SU-DHL-6 (cell line): Measurements from ENCODE around the gene VAPA.

Experiments
- CTCF ChIP-seq: fragments of 200-600 bp; sonication (generic); IDR thresholded peaks from one replicate; pipeline ENCODE4 v1.5.1; 2017; ENCODE audit warnings: antibody characterized with exemption, mild to moderate bottlenecking, low read length, moderate library complexity; ENCODE audit not compliant: insufficient read depth, poor library complexity, severe bottlenecking
- EZH2phosphoT487 ChIP-seq: fragments of 200-600 bp; sonication (generic), shearing (Covaris generic); conservative IDR thresholded peaks from 2 replicates; pipeline ENCODE4 v1.6.1; 2018; ENCODE audit warnings: mild to moderate bottlenecking, antibody characterized with exemption, low read length, moderate library complexity, mixed read lengths

GRCh38 chr18:9984080-9984479, 70.3 kb downstream of the VAPA start:
- TF ChIP-seq CTCF, result no peak
- TF ChIP-seq EZH2phosphoT487, result no peak
